GM12878 (cell line): ENCODE measurements around the gene NUP50. TPM values are rescaled to one million over a fixed set of nuclear protein-coding genes. Genes with fewer than 3 reads are reported as not detected.

Experiments used
- DPF2 ChIP-seq: fragments of 450-650 bp; IDR thresholded peaks from 2 replicates; pipeline ENCODE4 v1.6.1; 2017; ENCODE audit warnings: mild to moderate bottlenecking
- HSF1 ChIP-seq: fragments of 150-350 bp; IDR thresholded peaks from 2 replicates; pipeline ENCODE4 v1.6.1; 2014; ENCODE audit warnings: mild to moderate bottlenecking, low read depth, low read length
- IKZF2 ChIP-seq, 2 experiments: fragments of 450-650 bp; IDR thresholded peaks; 2 replicates each; pipeline ENCODE4 v1.6.1; 2017; ENCODE audit warnings: mild to moderate bottlenecking in 2 of 2, moderate library complexity in 2 of 2
- NKRF ChIP-seq: fragments of 450-650 bp; conservative IDR thresholded peaks from 2 replicates; pipeline ENCODE4 v1.6.1; 2017; ENCODE audit warnings: mild to moderate bottlenecking, moderate library complexity
- REST ChIP-seq: IDR thresholded peaks from 2 replicates; pipeline ENCODE4 v1.6.1; 2012; ENCODE audit warnings: mild to moderate bottlenecking, low read depth, low read length
- SRF ChIP-seq, 2 experiments: IDR thresholded peaks; 2 replicates each; pipeline ENCODE4 v1.6.1; 2011; ENCODE audit warnings: low read depth in 2 of 2, low read length in 2 of 2, mild to moderate bottlenecking in 1 of 2, moderate library complexity in 1 of 2
- ZBTB11 ChIP-seq: fragments of 450-650 bp; formaldehyde crosslinking; IDR thresholded peaks from 2 replicates; pipeline ENCODE4 v1.5.0; 2022; ENCODE audit warnings: mild to moderate bottlenecking, missing genetic modification characterization
- ZBTB33 ChIP-seq: fragments of 450-650 bp; IDR thresholded peaks from 2 replicates; pipeline ENCODE4 v1.6.1; 2017; ENCODE audit warnings: mild to moderate bottlenecking
- ZNF384 ChIP-seq: IDR thresholded peaks from 2 replicates; pipeline ENCODE4 v1.6.1; 2012; ENCODE audit warnings: low read depth, mild to moderate bottlenecking, low read length, improper control_type of control experiment, borderline replicate concordance
- ZNF687 ChIP-seq: fragments of 450-650 bp; IDR thresholded peaks from 2 replicates; pipeline ENCODE4 v1.6.1; 2017; ENCODE audit warnings: mild to moderate bottlenecking, moderate library complexity
- polyA plus RNA-seq, 11 experiments: library from polyadenylated mRNA; depleted of rRNA in 4 of 11; unstranded in 6 of 11; stranded (reverse) in 5 of 11; fragments of >200 nt; fragmentation: Nextera tagmentation in 4 of 11; fragmentation: Illumina TruSeq in 1 of 11; extraction: Ambion mirVana in 4 of 11; extraction: Trizol in 1 of 11; gene quantifications; 1 replicate in 1 of 11; 2 replicates in 10 of 11; pipeline versions ENCODE4 v1.2.1 to v1.2.3, GENCODE V29; 2011 to 2016; ENCODE audit warnings: inconsistent platforms in 2 of 11, missing spikeins in 2 of 11, low read depth in 1 of 11
- total RNA-seq, 4 experiments: library from RNA; depleted of rRNA in 3 of 4; stranded (reverse); fragments of >200 nt in 3 of 4; fragmentation: Illumina TruSeq in 1 of 4; extraction: Trizol in 1 of 4; gene quantifications; 2 replicates each; pipeline versions ENCODE4 v1.2.1 to v1.2.3, GENCODE V29; 2013 to 2021

NUP50 gene
- total and polyA plus RNA-seq, 10 of the 15 experiments (the other 5 are each of a cell fraction or from before 2014, with no cell fraction given): 36.8 to 125 (median 78.8) TPM

- no peak for TF ChIP-seq ZBTB11
- TF ChIP-seq IKZF2 (IDR thresholded peaks at IDR 0.05): no peak
- TF ChIP-seq ZBTB33: no peak
- TF ChIP-seq ZNF687: peak; percentile 51; the same call in 1 of the 2 replicates
- 0 out of 2 replicates have a peak, but pooled peaks have one; percentile 14 for TF ChIP-seq REST
- TF ChIP-seq HSF1: no peak
- peak; percentile 76 for TF ChIP-seq NKRF
- peak in 1 of 2 experiments; percentile 21; a peak in 1 of 4 replicates for TF ChIP-seq SRF (IDR thresholded peaks at IDR 0.05; ENCODE audit: low read depth in 2 of 2, low read length in 2 of 2)
- 0 out of 2 replicates have a peak, but pooled peaks have one; percentile 16 for TF ChIP-seq ZNF384
- peak; percentile 45 for TF ChIP-seq DPF2
These were observed at the start of gene NUP50 (continued) for GRCh38 chr22:45163451-45164269.
